HEK293 (cell line): ENCODE data around the gene CFAP99.

ENCODE experiments used
- ELK4 ChIP-seq: IDR thresholded peaks from 2 replicates; pipeline ENCODE4 v1.6.1; 2011; ENCODE audit warnings: mild to moderate bottlenecking, low read depth, low read length, borderline replicate concordance
- HOXD13 ChIP-seq: sonication (generic); formaldehyde crosslinking; IDR thresholded peaks from 2 replicates; pipeline ENCODE4 v1.8.0; 2022; ENCODE audit warnings: missing genetic modification reagents, borderline replicate concordance
- KLF7 ChIP-seq: fragments of 450-650 bp; formaldehyde crosslinking; IDR thresholded peaks from 2 replicates; pipeline ENCODE4 v1.5.1; 2016; ENCODE audit warnings: missing biosample characterization, missing genetic modification characterization, borderline replicate concordance
- PRDM2 ChIP-seq: fragments of 450-650 bp; formaldehyde crosslinking; IDR thresholded peaks from 2 replicates; pipeline ENCODE4 v1.5.1; 2016; ENCODE audit warnings: missing biosample characterization, missing genetic modification characterization, borderline replicate concordance
- REPIN1 ChIP-seq: fragments of 450-650 bp; formaldehyde crosslinking; IDR thresholded peaks from 2 replicates; pipeline ENCODE4 v1.5.1; 2017; ENCODE audit warnings: missing biosample characterization, missing genetic modification characterization, low read depth
- SETDB1 ChIP-seq: IDR thresholded peaks from one replicate; pipeline ENCODE4 v1.6.1; 2017; ENCODE audit warnings: mild to moderate bottlenecking, low read length, moderate library complexity, mixed read lengths; ENCODE audit not compliant: insufficient read length
- SP7 ChIP-seq: fragments of 450-650 bp; formaldehyde crosslinking; IDR thresholded peaks from 2 replicates; pipeline ENCODE4 v1.5.1; 2016; ENCODE audit warnings: missing biosample characterization, missing genetic modification characterization
- ZBTB17 ChIP-seq: fragments of 450-650 bp; formaldehyde crosslinking; IDR thresholded peaks from 2 replicates; pipeline ENCODE4 v1.5.1; 2016; ENCODE audit warnings: missing biosample characterization, missing genetic modification characterization
- ZBTB20 ChIP-seq: fragments of 450-650 bp; formaldehyde crosslinking; IDR thresholded peaks from 2 replicates; pipeline ENCODE4 v1.5.1; 2016; ENCODE audit warnings: missing biosample characterization, missing genetic modification characterization
- ZIC2 ChIP-seq: fragments of 450-650 bp; formaldehyde crosslinking; IDR thresholded peaks from 2 replicates; pipeline ENCODE4 v1.5.1; 2016; ENCODE audit warnings: missing biosample characterization, missing genetic modification characterization
- ZNF146 ChIP-seq: fragments of 450-650 bp; formaldehyde crosslinking; IDR thresholded peaks from 2 replicates; pipeline ENCODE4 v1.5.1; 2016; ENCODE audit warnings: missing biosample characterization, missing genetic modification characterization
- ZNF26 ChIP-seq: fragments of 450-650 bp; formaldehyde crosslinking; IDR thresholded peaks from 2 replicates; pipeline ENCODE4 v1.5.1; 2016; ENCODE audit warnings: missing biosample characterization, missing genetic modification characterization
- ZNF621 ChIP-seq: fragments of 450-650 bp; formaldehyde crosslinking; IDR thresholded peaks from 2 replicates; pipeline ENCODE4 v1.5.1; 2017; ENCODE audit warnings: missing biosample characterization, missing genetic modification characterization
- ZNF639 ChIP-seq: fragments of 450-650 bp; formaldehyde crosslinking; IDR thresholded peaks from 2 replicates; pipeline ENCODE4 v1.5.1; 2016; ENCODE audit warnings: missing biosample characterization, missing genetic modification characterization
- ZNF677 ChIP-seq: fragments of 450-650 bp; IDR thresholded peaks from 2 replicates; pipeline ENCODE4 v1.5.0; 2018; ENCODE audit warnings: missing biosample characterization, mild to moderate bottlenecking, missing genetic modification characterization, moderate library complexity
- ZNF791 ChIP-seq: fragments of 450-650 bp; formaldehyde crosslinking; IDR thresholded peaks from 2 replicates; pipeline ENCODE4 v1.5.1; 2016; ENCODE audit warnings: missing biosample characterization, missing genetic modification characterization

CFAP99 gene

GRCh38 chr4:2441393-2442174, 22.8 kb downstream of the CFAP99 start (continued):
- no peak for TF ChIP-seq ZNF639
- TF ChIP-seq PRDM2 (tag by site-specific recombination): no peak
- no peak for TF ChIP-seq ELK4
- no peak for TF ChIP-seq ZBTB20
- TF ChIP-seq SETDB1: no peak
- no peak for TF ChIP-seq ZNF677 (tag by site-specific recombination)
- TF ChIP-seq ZNF146 (tag by site-specific recombination): no peak
- no peak for TF ChIP-seq ZNF791 (tag by site-specific recombination)
- no peak for TF ChIP-seq ZNF26 (tag by site-specific recombination)
- TF ChIP-seq REPIN1 (tag by site-specific recombination): no peak
- TF ChIP-seq ZIC2 (tag by site-specific recombination): peak; percentile 87
- TF ChIP-seq KLF7 (tag by site-specific recombination): peak; percentile 83; the same call in 1 of the 2 replicates
- peak; percentile 23; the same call in 1 of the 2 replicates for TF ChIP-seq SP7 (tag by site-specific recombination)
- no peak for TF ChIP-seq ZNF621
- 0 out of 2 replicates have a peak, but pooled peaks have one; percentile 42 for TF ChIP-seq ZBTB17 (tag by site-specific recombination)
- TF ChIP-seq HOXD13 (CRISPR knock-in tag): no peak
